Colonic mucosa (tissue), 4 donors: Measurements from ENCODE around the gene BACE1-AS. TPM values are rescaled to one million over a fixed set of nuclear protein-coding genes. Genes with fewer than 3 reads are reported as not detected.

Experiments
- DNase-seq: peaks from one replicate; pipeline ENCODE4 v3.0.0-alpha.2; 2020
- H3K27ac ChIP-seq: fragments of 200-600 bp; one replicate; pipeline ENCODE4 v1.8.0; 2021
- H3K27me3 ChIP-seq: fragments of 200-600 bp; one replicate; pipeline ENCODE4 v1.8.0; 2021
- H3K36me3 ChIP-seq: fragments of 200-600 bp; one replicate; pipeline ENCODE4 v1.8.0; 2021
- H3K4me1 ChIP-seq: fragments of 200-600 bp; one replicate; pipeline ENCODE4 v1.8.0; 2021; ENCODE audit warnings: mild to moderate bottlenecking
- H3K4me3 ChIP-seq: fragments of 200-600 bp; one replicate; pipeline ENCODE4 v1.8.0; 2021
- H3K9ac ChIP-seq, 2 donors: one replicate each; pipeline ENCODE4 v1.7.0; 2013; ENCODE audit warnings: control low read depth in 2 of 2, low read depth in 2 of 2, low read length in 2 of 2
- H3K9me3 ChIP-seq: fragments of 200-600 bp; one replicate; pipeline ENCODE4 v1.8.0; 2021
- intact Hi-C: fragments of 100-400 bp; cut with DNase I; formaldehyde crosslinking; loops from one replicate; pipeline ENCODE4 v1.14.1; 2022
- total RNA-seq, 2 donors: library from RNA; stranded (reverse); fragmentation: NEBNext Ultra II Directional in 1 of 2; extraction: Animal tissue kit (Norgen Biotek cat#: 25700) in 1 of 2; gene quantifications; one replicate each; pipeline ENCODE4 v1.2.1, GENCODE V29; 2021
- TF ChIP-seq, protein P1 (sequence below): fragments of 200-600 bp; IDR thresholded peaks from one replicate; pipeline ENCODE4 v1.8.0; 2022; ENCODE audit warnings: antibody characterized with exemption, mild to moderate bottlenecking
- donor health status: healthy.
- donor health status: DM: no; HTN: no; CAD: no.
- donor health status: DM: no; HTN: no; CAD: no.

Gene BACE1-AS
- total RNA-seq, 2 donors from 2014 or later = 5.1 to 5.9 TPM

DNA sequence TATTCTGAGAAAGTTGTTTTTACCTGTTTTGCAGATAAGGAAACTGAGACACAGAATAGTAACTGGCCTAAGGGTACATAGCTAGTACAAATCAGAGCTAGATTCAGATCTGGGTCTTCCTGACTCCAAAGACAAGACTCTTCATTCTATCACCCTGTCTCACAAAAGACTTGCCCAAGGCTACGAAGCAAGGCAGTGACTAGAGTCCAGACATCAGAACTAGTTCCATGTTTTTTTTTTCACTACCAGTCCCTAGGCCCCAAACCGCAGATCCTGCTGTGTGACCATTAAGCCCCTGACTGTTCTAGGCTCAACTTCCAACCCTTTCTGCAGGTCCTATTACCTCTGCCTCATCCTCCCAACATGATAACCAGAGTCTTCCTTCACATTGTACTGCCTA lies 1.5 kb downstream of the BACE1-AS start:
- H3K36me3 ChIP-seq = no peaks in the 10 kb centered on the region
- H3K27ac ChIP-seq = no peak overlapping the region
- intact Hi-C loops = no loop called here
- no peaks in the 10 kb centered on the region for H3K9me3 ChIP-seq
- no peaks in the 10 kb centered on the region for H3K4me1 ChIP-seq
- no peaks in the 10 kb centered on the region for H3K27me3 ChIP-seq
- no peak overlapping the region for H3K4me3 ChIP-seq
- DNase-seq = no peak
- H3K9ac ChIP-seq = no peak overlapping the region
- TF ChIP-seq, protein P1, sequence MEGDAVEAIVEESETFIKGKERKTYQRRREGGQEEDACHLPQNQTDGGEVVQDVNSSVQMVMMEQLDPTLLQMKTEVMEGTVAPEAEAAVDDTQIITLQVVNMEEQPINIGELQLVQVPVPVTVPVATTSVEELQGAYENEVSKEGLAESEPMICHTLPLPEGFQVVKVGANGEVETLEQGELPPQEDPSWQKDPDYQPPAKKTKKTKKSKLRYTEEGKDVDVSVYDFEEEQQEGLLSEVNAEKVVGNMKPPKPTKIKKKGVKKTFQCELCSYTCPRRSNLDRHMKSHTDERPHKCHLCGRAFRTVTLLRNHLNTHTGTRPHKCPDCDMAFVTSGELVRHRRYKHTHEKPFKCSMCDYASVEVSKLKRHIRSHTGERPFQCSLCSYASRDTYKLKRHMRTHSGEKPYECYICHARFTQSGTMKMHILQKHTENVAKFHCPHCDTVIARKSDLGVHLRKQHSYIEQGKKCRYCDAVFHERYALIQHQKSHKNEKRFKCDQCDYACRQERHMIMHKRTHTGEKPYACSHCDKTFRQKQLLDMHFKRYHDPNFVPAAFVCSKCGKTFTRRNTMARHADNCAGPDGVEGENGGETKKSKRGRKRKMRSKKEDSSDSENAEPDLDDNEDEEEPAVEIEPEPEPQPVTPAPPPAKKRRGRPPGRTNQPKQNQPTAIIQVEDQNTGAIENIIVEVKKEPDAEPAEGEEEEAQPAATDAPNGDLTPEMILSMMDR = no peak

- Histone ChIP-seq H3K27me3 (no peaks in the 10 kb centered on the region), H3K9me3 (no peaks in the 10 kb centered on the region), H3K36me3 (no peaks in the 10 kb centered on the region), H3K4me3 (no peak overlapping the region), H3K27ac (no peak overlapping the region), H3K4me1 (no peaks in the 10 kb centered on the region), H3K9ac (no peak overlapping the region)
- intact Hi-C loops = no loop called here
- no peak for DNase-seq
- TF ChIP-seq, protein P1 = no peak
Measured at GRCh38 chr11:117295438-117296137, 4.4 kb downstream of the BACE1-AS start.

GRCh38 chr11:117296881-117297280 lies 5.7 kb downstream of the BACE1-AS start:
- TF ChIP-seq, protein P1 = no peak
- no peaks in the 10 kb centered on the region for H3K4me1 ChIP-seq

GRCh38 chr11:117298195-117298594 lies 7.0 kb downstream of the BACE1-AS start:
- Histone ChIP-seq H3K4me1 (no peaks in the 10 kb centered on the region), H3K27me3 (no peaks in the 10 kb centered on the region), H3K9ac (no peak overlapping the region), H3K4me3 (no peak overlapping the region), H3K27ac (no peak overlapping the region), H3K9me3 (no peaks in the 10 kb centered on the region), H3K36me3 (no peaks in the 10 kb centered on the region)
- intact Hi-C loops = no loop called here
- DNase-seq = no peak
- TF ChIP-seq, protein P1 = no peak

More at GRCh38 chr11:117296881-117297280, 5.7 kb downstream of the BACE1-AS start:
- Histone ChIP-seq H3K4me3 (no peak overlapping the region), H3K27me3 (no peaks in the 10 kb centered on the region), H3K36me3 (no peaks in the 10 kb centered on the region), H3K9ac (no peak overlapping the region), H3K27ac (no peak overlapping the region), H3K9me3 (no peaks in the 10 kb centered on the region)
- DNase-seq = no peak
- intact Hi-C loops = no loop called here

DNA sequence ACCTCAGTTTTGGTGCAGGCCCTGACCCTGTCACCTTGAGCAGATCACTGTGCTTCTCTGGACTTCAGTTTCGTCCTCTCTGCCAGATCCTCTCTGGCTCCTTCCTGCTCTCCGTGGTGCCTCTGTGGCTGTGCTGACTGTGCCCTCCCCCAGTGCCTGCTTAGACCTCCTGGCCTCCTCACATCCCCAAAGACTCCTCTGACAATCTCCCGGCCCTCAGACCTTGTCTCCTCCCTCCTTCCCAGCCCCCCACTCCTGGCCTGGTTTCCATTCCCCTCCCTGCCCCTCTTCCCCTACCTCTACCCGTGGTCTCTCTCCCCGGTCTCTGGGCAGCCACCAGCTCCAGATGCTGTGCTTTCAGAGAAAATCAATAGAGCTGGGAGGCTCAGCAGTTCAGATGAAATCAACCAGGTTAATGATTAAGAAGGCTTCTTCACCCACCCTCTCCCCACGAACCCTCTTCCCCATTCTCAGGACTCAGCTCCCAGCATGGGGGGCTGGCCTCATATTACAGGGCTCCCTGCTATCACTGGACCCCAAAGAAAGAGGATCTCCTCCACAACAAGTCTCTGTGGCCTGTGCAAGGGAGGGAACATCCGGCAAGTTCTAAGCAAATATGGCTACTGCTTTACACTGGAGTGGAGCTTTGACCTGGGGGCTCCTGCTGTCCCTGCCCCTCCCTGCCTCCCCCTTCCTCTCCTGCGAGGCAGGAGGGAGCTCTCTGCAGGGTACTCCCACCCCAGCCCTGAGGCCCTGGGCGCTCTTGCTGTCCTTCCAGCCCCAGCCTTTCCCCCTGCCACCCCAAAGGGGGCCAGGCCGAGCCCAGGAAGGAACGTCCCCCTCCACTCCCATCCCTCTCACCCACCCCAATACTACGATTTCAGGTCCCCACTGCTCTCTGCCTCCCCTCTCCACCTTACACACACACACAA lies 8.5 kb downstream of the BACE1-AS start:
- Histone ChIP-seq H3K9me3 (no peaks in the 10 kb centered on the region), H3K27me3 (no peaks in the 10 kb centered on the region), H3K27ac (no peak overlapping the region), H3K36me3 (no peaks in the 10 kb centered on the region), H3K4me1 (no peaks in the 10 kb centered on the region), H3K4me3 (no peak overlapping the region), H3K9ac (no peak overlapping the region)
- no peak for DNase-seq
- TF ChIP-seq, protein P1 = no peak
- intact Hi-C loops = no loop called here
